ENCODE results near the gene PROX1. TPM values are rescaled to one million over a fixed set of nuclear protein-coding genes. Genes with fewer than 3 reads are reported as not detected.

PROX1 gene
- total RNA-seq, 1 donor from 2014 or later, result 82.9 TPM

DNA sequence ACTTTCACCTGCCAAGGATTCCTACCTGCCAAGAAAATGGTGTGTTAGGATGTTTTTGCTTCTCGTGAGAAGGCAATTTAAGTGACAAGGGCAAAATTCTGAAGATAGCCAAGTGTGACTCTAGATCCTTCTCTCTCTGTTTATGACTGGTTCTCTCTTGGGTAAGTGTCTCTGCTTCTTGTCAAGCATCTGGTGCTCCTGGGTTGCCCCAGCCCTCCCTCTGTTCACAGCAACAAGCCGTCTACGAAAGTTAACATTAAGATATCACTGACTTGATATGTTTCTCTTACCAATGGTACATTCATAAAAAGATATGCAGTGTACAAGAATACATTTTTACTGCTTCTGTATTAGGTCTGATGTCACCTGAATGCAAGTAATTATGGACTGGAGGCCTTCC lies 55.4 kb downstream of the PROX1 start:
- intact Hi-C loops (cut with DNase I), result no loop called here
- DNase-seq (ENCODE audit: missing footprints) (no peak), ATAC-seq (no peak)

DNA sequence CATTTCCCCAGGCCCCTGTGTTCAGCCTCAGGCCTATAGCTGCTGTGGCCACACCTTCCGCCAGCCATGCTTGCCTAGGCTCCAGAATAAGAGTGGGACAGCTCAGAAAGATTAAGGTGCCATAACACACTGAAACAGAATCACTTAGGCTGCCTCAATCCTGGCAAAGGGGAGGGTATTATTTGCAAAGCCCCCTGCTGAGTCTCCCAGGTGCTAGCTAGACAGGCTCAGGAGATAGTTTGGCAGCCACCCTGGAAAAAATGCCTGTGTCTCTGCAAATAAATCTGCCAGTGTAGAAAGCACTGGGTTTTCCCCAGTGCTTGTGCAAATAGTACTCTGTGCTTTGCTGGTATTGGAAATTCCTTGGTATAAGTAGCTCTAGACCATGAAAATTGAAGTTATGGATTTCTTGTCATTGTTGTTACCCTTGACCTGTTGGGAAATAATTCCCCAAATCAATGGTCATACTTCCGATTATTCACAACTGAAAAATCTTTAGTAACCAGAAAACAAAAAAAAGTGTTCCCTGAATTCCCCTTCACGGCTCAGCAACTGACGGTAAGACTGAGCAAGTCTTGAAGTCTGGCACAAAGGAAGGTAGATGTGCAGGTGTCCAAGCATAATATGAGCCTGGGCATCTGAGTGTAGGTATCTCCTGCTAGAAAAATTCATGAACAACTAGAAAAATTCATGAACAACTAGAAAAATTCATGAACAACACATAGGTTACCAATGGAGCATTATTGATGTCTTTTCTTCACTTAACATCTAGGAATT lies 56.9 kb downstream of the PROX1 start:
- intact Hi-C loops (cut with DNase I), result no loop called here
- no peak for DNase-seq (ENCODE audit: missing footprints)
- peak; percentile 31 for ATAC-seq

DNA sequence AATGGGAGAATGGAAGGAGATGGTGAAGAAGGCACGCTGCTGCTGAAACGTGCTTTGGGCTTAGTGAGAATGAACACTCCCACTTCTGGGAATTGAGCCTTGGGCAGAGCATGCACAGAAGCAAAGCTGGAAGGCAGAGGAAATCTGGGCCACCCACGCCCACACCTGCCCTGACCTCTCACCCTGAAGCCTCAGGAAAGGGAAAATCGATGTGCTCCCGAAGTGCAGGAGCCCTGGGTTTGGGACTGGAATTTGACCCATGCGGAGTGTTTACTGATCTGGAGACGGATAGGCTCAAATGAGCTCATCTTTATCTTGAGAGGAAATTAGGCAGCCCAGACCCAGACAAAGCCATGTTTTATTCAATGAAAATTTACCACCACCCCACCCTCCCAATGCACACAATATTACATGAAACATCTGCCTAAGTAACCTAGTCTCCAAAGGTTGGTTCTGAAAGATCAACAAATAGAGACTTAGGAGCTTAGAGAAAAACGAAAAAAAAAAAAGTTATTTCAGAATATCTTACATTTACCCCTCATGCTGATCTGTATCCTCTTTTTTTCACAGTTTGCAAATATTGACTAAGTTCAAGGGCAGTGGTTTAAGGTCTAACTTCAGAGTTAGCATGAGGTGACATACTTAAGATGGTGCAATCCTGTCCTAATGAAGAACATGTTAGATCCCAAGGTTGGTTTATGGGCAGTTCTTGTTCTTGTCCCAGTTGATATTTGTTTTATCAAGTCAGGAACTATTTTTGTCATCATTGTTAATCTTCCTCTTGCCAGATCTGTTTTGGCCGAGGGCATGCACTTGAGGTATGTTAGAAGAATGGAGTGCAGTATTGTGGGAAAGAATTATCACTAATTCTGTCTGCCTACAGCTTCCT lies 63.0 kb downstream of the PROX1 start:
- intact Hi-C loops (cut with DNase I), result no loop called here
- ATAC-seq (peak; percentile 56), DNase-seq (ENCODE audit: missing footprints) (no peak)

DNA sequence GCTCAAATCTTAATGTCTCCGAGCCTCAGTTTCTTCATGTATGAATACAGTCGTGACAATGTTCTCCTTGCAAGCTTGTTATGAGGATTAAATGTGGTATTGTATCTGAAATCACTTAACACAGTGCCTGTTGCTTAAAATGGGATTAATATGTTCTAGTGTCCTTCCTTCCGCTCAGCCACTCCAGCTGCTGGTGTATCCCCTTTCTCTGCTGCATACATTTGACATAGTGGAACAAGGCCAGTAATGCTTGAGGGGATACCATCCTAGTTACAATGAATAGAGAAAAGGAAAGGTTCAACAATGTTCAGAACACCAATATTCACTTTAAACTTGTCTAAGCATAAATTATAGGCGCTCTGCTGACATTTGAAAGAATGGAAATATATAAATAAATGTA lies 64.0 kb downstream of the PROX1 start:
- intact Hi-C loops (cut with DNase I), result no loop called here
- ATAC-seq, result no peak

DNA sequence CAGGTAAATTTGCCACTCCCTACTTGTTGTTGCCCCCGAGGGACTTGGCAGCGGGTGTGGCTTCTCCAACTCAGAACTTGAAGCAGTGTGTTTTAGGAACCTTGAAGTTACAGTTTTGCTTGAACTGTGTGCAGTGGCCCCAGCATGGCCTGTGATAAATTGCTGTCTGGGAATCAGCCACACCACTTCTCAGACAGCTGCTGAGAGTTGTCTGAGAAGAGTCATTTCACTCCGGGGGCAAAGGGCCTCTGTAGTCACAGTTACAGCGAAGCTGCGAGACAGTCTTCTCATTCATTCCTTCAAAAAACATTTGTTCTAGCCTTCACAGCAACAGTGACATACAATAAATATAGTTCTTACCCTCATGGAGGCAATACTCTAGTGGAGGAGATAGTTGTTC lies 70.3 kb downstream of the PROX1 start:
- DNase-seq (ENCODE audit: missing footprints) (no peak), ATAC-seq (no peak)
- intact Hi-C loops (cut with DNase I), result no loop called here

More for the DNA sequence above, 64.0 kb downstream of the PROX1 start:
- DNase-seq (ENCODE audit: missing footprints), result no peak

DNA sequence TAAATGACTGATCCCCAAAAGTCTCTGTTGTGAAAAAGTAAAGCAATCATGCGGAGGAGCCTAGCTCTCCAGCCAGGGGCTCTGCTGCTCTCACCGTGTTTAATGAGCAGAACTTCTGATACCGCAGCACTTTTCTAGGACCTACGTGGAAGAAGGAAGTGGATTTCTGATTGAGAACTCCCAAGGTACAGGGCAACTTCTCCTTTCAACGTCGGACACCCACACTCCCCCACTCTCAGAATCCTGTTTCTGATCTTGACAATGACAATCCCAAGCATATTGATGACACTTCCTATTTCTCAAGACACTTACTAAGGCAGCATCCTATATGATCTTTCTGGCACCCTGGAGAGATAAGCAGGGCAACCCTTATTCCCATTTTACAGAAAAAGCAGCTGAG lies 78.4 kb downstream of the PROX1 start:
- ATAC-seq (no peak), DNase-seq (ENCODE audit: missing footprints) (no peak)
- intact Hi-C loops (cut with DNase I), result no loop called here

DNA sequence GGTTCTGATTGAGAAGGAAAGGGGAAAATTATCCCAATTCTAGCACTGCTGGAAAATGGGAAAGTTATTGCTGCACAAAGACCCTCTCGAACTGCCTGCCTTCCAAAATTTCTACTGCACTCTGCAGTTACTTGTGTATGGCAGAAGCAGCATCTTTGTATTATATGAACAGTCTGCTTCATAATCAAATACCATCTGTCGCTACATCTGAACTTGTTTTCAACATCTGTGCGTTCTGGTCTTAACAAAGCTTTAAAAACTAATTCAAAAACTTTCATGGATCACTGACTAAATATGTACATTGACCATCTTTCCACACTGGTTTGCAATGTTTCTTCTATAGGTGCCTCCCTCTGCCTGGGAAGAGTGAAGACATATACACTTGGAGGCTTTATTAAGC lies 79.2 kb downstream of the PROX1 start:
- DNase-seq (ENCODE audit: missing footprints) (no peak), ATAC-seq (no peak)
- intact Hi-C loops (cut with DNase I), result no loop called here

DNA sequence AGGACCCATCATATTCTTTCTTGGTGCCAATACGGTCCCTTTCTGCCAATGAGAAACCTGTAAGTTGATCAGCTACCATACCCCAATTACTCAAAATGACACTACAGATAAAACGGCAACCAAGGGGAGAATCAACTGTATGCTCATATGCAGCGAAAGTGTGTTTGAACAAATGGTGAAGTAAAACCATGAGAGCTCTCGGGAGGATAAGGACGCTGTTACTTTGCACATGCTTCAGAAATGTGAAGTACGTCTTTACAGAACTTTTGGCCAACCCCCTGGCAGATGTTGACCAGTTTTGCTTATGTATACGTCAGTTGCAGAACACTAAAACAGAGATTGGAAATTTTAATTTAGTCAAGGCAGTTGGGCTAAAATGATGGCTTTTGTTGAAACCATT lies 79.6 kb downstream of the PROX1 start:
- ATAC-seq (no peak), DNase-seq (ENCODE audit: missing footprints) (no peak)
- intact Hi-C loops (cut with DNase I), result no loop called here

DNA sequence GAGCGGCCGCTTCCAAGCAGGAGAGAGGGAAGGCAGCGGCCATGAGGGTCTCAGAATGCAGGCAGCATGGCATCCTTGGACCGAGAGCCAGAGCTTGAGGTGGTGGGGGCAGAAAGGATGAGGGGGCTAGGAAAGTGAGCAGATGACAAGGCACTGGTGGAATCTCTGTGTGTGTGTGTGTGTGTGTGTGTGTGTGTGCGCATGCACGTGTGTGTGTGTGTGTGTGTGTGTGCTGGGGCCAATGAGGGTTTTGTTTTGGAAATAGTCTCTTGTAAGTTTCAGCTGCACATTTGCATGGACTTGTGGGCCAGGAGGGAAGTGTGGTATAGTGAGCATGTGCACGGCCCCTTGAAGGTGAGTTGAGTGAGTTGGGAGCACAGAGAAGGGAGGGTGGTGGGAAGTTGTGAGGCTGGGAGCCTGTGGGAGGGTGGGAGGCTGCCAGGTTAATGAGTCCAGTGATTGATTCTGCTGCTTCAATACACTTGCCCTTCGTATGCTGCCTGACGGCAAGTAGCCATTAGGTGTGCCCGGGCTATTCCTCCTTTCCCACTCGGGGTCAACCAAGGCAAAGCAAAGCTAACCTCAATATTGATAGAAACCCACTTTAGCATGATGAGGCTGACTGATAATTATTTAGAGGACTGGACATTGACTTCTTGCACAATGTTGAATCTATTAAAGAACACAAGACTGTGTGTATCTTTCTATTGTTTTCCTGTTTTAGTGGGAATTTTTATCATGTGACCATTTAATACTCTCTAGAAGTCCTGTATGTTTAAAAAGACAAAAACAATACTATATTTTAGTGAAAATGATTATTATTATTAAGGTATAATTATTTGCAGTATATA lies 80.3 kb downstream of the PROX1 start:
- DNase-seq (ENCODE audit: missing footprints) (no peak), ATAC-seq (no peak)

DNA sequence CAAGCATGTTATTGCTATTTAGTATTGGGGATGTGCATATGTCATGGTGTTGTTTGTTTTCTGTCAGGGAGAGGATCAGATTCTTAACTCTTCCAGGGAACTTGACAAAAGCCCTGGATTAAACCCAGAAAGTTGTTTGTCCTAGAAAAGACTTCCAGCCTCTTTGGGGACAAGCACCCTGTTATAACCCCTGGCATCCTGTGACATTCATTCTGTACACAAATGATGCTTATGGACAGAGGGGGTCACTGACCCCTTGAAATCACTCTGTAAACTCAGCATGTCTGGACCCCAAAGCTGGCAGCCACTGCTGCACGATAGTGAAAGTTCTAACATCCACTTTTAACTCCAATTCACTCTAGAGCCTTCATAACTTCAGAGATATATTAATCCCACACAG lies 81.2 kb downstream of the PROX1 start:
- no peak for DNase-seq (ENCODE audit: missing footprints)
- ATAC-seq, result no peak

More for the DNA sequence above, 80.3 kb downstream of the PROX1 start:
- intact Hi-C loops (cut with DNase I), result no loop called here

DNA sequence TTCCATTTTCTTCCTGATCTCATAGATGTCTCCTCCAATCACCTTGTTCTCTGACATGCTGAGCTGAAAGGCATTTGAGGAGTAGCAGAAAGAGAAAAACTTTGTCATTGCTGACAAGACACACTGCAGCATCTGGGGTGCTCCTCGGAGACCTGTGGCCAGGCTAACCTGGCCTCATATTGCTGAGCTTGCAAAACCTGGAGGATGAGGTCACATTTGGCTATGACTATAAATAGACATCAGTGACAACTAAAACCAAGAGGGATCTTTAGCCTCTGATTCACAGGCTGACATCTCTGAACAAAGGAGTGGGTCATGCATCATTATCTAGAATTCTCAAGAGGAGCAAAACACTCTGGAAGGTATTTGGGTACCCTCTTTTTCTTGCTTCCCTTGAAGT lies 83.7 kb downstream of the PROX1 start:
- intact Hi-C loops (cut with DNase I), result no loop called here
- ATAC-seq, result no peak
- DNase-seq (ENCODE audit: missing footprints), result no peak

More for the DNA sequence above, 81.2 kb downstream of the PROX1 start:
- intact Hi-C loops (cut with DNase I), result no loop called here

DNA sequence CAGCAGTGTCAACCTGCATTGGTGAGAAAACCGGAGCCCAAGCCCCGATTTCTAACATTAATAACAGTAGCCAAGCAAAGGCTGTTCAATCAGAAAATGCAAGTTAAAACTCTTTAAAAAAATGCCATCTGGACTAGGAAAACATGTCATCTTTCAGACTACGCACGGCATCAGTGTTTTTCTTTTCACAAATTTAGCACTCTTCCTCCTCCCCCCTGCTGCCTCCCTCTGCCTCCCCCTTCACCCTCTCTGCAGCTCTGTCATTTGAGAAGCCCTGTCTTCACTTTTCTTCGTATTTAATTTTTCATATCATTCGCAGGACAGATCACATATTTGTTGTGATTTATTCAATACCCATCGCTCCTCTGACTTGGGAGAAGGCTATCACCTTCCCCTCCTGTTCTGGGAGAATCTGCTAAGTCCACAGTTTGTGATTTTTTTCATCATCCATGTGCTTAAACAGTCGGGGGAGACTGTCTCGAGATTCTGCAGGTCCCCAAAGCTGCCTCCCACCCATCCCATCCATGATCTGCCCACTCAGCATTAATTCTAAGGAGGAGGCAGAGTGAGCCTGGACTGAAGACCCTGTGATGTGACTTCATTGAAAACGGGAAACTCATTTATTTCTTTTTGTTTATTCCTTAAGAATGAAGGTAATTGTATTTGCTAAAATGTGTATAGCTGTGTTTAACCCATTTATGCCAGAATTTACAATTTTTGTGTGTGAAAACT lies 84.8 kb downstream of the PROX1 start:
- ATAC-seq (no peak), DNase-seq (ENCODE audit: missing footprints) (no peak)
- intact Hi-C loops (cut with DNase I), result no loop called here

DNA sequence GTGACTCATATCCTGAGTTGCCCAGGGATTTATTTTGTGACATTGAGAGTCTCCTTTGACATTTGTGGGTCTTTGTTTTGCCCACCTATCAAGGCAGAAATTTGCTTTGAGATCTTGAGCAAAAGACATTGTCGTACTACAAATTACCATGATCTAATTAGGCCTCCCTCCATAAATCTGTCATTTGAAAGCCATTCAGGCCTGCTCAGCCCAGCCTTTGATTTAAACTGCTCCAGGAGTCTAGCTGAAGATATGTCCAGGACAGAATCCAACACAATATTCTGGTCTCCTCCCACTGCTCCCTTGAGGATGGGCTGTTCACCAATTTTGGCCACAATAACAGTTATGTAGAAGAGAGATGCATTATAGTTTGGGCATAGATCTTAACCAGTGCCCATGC lies 86.7 kb downstream of the PROX1 start:
- no peak for ATAC-seq
- no peak for DNase-seq (ENCODE audit: missing footprints)
- intact Hi-C loops (cut with DNase I), result no loop called here

DNA sequence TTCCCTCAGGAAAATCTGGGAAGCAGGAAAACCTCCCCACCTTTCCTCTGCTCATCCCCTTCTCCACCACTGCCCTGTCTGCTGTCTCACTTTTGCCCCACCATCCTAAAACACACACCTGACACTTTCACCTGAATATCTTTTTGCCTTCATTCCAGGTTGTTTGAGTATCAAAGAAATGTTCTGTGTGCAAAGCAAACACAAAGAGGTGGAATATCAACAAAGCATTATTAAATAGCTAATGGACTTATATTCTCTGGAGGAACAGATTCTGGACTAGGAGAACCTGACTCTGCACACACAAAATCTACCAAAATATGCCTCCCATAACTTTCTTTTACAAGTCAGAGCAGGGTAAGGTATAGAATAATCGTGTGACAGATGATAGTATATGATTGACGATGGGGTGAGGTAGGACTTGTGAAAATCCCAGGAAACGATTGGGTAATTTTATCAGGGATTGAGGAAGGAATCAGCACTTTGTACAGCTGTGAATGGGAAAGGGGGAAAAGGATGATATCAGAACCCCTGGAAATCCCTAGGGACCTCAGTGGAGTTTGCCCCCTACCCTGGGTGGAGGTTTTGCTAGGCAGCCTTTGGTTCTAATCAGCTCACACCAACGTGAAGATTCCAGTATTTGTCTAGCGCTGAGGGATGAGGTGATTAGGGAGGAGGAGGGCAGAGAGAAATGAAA lies 87.7 kb downstream of the PROX1 start:
- DNase-seq (ENCODE audit: missing footprints) (no peak), ATAC-seq (no peak)
- intact Hi-C loops (cut with DNase I), result no loop called here

DNA sequence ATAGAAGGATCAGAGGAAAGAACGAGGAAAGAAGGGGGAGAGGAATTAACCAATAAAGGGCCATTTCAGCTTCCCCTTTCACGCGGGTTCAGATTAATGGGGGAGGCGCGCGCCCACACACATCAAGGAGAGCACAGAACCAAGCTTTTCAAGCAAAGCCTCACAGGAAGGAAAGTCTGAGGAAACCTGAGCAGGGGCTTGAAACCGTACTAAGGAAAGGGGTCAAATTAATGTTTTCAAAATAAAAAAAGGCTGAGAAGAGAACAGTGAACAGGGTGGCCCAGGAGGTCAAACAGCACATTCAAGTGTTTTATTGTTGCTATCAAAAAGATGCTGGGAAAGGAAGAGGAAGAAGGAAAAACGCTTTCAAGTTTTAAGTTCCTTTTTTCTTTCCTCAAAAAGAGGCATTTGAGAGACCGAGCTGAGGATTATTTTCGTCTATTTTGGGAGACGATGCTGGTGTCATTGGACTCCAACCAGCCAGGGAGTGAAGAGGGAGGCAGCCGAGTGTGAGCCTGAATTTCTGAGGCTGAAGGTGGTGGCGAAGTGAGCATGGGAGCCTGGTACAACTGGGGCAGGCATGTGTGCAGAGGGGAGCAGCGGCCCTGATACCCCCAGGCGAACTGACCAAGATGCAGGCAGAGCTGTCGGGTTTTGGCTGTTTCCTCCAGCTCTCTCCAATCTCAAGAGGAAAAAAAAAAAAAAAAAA lies 88.4 kb downstream of the PROX1 start:
- intact Hi-C loops (cut with DNase I), result no loop called here
- DNase-seq (ENCODE audit: missing footprints) (no peak), ATAC-seq (no peak)

DNA sequence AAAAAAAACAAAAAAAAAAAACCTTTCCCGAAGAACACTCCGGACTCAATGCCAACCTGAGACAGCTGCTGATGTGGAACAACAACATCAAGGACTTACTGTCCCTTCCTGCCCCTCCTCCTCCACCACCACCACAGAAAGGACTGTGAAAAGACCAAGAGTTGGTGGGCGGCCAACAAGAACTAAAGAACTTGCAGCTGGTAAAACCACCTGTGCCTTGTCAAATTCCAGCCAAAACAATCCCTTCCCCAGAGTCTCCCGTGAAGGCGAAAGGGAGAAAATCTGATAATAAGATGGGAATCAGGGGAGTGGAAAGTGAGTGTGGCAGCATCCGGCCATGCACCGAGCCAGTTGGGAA lies 88.9 kb downstream of the PROX1 start:
- DNase-seq (ENCODE audit: missing footprints) (no peak), ATAC-seq (no peak)
- intact Hi-C loops (cut with DNase I), result no loop called here

DNA sequence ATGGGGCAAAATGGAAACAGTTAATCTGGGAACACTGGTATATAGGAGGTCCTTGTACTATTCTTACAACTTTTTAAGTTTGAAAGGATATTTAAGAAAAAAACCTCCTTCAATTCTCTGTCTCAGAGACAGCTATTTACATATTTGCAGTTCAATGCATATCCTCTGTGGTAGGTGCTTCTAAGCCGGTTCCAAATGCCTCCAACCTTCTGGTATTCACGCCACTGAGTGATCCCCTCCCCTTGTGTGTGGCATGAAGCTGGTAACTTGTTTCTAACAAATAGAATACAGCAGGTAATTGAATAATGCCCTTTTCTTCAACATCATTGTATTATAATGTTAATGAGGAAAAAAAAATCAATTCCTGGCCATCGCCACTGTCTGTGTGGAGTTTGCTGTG lies 91.2 kb downstream of the PROX1 start:
- intact Hi-C loops (cut with DNase I), result no loop called here
- ATAC-seq (no peak), DNase-seq (ENCODE audit: missing footprints) (no peak)

DNA sequence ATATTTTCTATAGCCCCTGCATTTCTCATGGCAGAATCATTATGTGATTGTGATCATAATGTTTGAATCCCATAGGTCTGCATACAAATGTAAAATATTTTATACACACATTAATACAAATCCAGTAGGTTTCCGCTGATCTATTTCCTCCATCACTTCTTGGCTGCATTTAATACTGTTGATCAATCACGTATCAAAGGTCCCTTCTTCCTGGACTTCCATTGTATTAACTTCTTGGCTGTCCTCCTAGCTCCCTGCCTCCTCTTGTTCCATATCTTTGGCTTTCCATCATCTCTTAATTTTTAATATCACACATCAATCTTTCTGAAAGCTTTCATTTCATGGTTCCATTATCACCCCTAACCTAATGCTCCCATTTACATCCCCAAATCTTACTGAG lies 97.6 kb downstream of the PROX1 start:
- intact Hi-C loops (cut with DNase I), result no loop called here
- ATAC-seq, result no peak

More for the DNA sequence above, 97.6 kb downstream of the PROX1 start:
- DNase-seq (ENCODE audit: missing footprints), result no peak
